Measurements from ENCODE around the gene LCORL.

LCORL gene

GRCh38 chr4:17958181-17958580, 63.4 kb downstream of the LCORL start:
- TF ChIP-seq CTCF (IDR thresholded peaks at IDR 0.05; ENCODE audit: insufficient read depth, low read length, missing control alignments), result no peak
- POLR2A ChIA-PET, result no interaction called here
- no peak for DNase-seq (ENCODE audit: low read depth, low spot score)

GRCh38 chr4:17957688-17958087, 63.9 kb downstream of the LCORL start:
- DNase-seq (ENCODE audit: low read depth, low spot score), result no peak
- ChIA-PET CTCF (no interaction called here), POLR2A (no interaction called here)
- TF ChIP-seq CTCF (IDR thresholded peaks at IDR 0.05; ENCODE audit: insufficient read depth, low read length, missing control alignments), result no peak
- no peak overlapping the region for H3K4me3 ChIP-seq (ENCODE audit: low read depth, low read length)

More at GRCh38 chr4:17958181-17958580, 63.4 kb downstream of the LCORL start:
- H3K4me3 ChIP-seq (ENCODE audit: low read depth, low read length), result no peak overlapping the region
- CTCF ChIA-PET, result no interaction called here

- DNase-seq (ENCODE audit: low read depth, low spot score), result no peak
- ChIA-PET POLR2A (no interaction called here), CTCF (no interaction called here)
- no peak overlapping the region for H3K4me3 ChIP-seq (ENCODE audit: low read depth, low read length)
- TF ChIP-seq CTCF (IDR thresholded peaks at IDR 0.05; ENCODE audit: insufficient read depth, low read length, missing control alignments), result no peak
These were observed 65.3 kb downstream of the LCORL start for GRCh38 chr4:17956245-17956644.

GRCh38 chr4:17945303-17945702, 76.3 kb downstream of the LCORL start:
- DNase-seq (ENCODE audit: low read depth, low spot score), result no peak
- ChIA-PET CTCF (no interaction called here), POLR2A (no interaction called here)
- TF ChIP-seq CTCF (IDR thresholded peaks at IDR 0.05; ENCODE audit: insufficient read depth, low read length, missing control alignments), result no peak
- no peak overlapping the region for H3K4me3 ChIP-seq (ENCODE audit: low read depth, low read length)

- ChIA-PET CTCF (interaction anchor here (0.7 to 1.5 kb wide), 2 partner anchors 14 to 651 kb away, joined by 3 to 4 read pairs; no protein-coding TSS in a partner anchor), POLR2A (interaction anchor here (0.7 kb wide), 1 partner anchor 143 kb away, joined by 3 read pairs; no protein-coding TSS in a partner anchor)
- no peak for TF ChIP-seq CTCF (IDR thresholded peaks at IDR 0.05; ENCODE audit: insufficient read depth, low read length, missing control alignments)
- no peak for DNase-seq (ENCODE audit: low read depth, low spot score)
- no peak overlapping the region for H3K4me3 ChIP-seq (ENCODE audit: low read depth, low read length)
These were observed 79.8 kb downstream of the LCORL start for GRCh38 chr4:17941731-17942130.

- POLR2A ChIA-PET, result no interaction called here
- TF ChIP-seq CTCF (IDR thresholded peaks at IDR 0.05; ENCODE audit: insufficient read depth, low read length, missing control alignments), result no peak
- CTCF ChIA-PET, result interaction anchor here (1.0 kb wide), 1 partner anchor 122 kb away, joined by 3 read pairs; no protein-coding TSS in a partner anchor
- DNase-seq (ENCODE audit: low read depth, low spot score), result no peak
- no peak overlapping the region for H3K4me3 ChIP-seq (ENCODE audit: low read depth, low read length)
These were observed 82.5 kb downstream of the LCORL start for GRCh38 chr4:17939054-17939453.

All from AG04449 (cell line).